HG03469 (cell line): ENCODE data around the gene GMEB2.
"Not testable (repeated sequence)": the region's sequence is repeated elsewhere in the genome, so short reads cannot be mapped to it uniquely, and the experiment has no call there.

ENCODE experiments used
- ATAC-seq: cut with Tn5 transposase; IDR thresholded peaks from one replicate; pipeline ENCODE4 v1.9.1; 2021; ENCODE audit warnings: mild to moderate bottlenecking, moderate library complexity, moderate number of reproducible peaks; ENCODE audit not compliant: unreplicated experiment

GMEB2 gene

DNA sequence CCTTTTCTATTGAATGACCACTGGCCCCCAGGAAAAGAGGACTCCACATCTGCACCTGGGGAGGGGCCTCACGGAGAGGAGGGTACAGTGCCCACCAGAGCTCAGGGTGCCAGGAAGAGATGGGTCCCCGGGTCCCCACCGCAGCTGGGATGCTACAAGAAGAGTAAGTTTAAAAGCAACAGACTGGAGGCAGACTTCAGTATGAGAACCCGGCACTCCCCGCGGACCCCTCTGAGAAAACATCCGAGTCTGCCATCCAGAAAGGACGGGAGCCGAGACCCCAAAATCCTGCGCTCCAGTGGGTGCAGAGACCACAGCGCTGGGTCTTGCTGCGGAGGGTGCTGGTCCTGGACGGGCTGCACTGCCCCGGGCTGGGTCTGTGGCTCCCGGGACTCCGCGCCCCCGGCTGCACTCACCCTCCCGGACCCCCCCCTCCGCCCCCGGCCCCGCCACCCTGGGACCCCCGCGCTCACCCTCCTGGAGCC is 53.2 kb downstream of the GMEB2 start:
- no peak for ATAC-seq

DNA sequence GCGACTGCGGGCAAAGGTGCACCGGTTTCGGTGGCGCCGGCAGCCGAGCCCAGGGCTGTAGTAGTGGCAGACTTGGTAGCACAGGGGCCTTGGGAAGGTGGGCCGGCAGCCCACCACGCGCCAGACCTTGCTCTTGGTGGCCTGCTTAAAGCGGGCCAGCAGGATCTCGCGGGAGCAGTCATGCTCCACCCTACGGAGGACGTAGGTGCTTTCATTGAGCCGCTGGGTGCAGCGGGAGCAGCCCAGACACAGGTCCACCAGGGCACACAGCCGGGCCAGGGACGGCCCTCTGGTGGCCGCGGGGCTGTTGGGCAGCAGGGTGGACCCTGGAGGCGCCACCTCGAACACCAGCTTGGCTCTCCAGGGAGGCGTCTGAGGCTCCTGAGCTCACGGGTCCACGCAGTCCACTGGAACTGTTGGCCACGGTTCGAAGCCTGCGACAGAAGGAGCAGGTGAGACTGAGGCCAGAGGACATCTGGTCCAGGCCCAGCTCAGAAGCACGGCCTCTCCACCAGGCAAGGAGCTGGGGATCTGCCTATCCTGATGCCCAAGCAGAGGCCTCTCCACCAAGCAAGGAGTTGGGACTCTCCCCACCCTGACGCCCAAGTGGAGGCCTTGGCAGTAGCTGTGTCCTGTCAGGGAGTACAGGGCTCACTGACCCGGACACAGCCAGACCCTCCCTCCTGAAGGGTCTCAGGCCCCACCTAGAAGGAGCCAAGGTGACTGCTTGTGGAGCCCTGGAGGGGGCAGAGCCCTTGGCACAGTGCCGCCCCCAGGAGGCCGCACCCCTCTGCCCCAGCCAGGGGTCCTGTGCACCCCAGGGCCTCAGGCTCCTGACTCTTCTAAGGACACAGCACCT is 53.9 kb downstream of the GMEB2 start:
- ATAC-seq, result no peak

DNA sequence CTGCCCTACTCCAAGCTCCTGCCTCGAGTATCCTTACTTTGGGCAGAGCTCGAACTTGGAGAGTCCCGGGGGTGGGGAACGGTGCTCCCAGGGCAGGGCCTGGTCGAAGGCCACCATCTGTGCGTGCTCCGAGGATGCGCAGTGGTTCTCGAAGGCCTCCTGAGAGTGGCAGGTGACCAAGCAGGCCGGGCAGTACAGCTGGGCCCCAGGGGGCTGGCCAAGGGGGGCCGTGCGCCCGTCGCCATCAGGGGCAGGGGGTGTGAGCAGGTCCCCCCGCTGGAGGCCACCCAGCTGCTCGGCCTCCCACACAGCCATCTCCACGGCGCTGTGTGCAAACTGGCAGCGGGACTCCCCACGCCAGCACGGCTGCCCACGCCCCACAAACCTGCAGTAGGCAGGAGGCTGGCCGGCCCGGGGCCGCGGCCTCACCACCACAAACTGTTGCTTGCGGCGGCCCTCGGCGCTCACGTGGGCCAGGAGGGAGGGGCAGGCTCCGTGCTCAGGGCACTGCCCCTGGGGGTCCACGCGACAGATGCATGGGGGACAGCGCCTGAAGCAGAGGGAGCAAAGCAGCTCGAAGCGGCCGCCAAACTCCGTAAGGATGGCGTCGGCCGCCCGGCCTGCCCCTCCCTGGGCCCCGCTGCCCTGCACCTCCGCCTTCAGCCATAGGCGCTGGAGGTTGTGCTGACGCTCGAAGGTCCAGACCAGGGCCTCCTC is 54.7 kb downstream of the GMEB2 start:
- no peak for ATAC-seq

DNA sequence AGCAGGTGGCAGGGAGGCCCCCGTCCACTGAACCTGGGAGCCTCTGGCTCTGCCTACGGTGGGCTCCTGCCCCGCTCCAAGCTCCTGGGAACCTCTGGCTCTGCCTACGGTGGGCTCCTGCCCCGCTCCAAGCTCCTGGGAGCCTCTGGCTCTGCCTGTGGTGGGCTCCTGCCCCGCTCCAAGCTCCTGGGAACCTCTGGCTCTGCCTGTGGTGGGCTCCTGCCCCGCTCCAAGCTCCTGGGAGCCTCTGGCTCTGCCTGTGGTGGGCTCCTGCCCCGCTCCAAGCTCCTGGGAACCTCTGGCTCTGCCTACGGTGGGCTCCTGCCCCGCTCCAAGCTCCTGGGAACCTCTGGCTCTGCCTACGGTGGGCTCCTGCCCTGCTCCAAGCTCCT is 55.8 kb downstream of the GMEB2 start:
- not testable (repeated sequence) for ATAC-seq

DNA sequence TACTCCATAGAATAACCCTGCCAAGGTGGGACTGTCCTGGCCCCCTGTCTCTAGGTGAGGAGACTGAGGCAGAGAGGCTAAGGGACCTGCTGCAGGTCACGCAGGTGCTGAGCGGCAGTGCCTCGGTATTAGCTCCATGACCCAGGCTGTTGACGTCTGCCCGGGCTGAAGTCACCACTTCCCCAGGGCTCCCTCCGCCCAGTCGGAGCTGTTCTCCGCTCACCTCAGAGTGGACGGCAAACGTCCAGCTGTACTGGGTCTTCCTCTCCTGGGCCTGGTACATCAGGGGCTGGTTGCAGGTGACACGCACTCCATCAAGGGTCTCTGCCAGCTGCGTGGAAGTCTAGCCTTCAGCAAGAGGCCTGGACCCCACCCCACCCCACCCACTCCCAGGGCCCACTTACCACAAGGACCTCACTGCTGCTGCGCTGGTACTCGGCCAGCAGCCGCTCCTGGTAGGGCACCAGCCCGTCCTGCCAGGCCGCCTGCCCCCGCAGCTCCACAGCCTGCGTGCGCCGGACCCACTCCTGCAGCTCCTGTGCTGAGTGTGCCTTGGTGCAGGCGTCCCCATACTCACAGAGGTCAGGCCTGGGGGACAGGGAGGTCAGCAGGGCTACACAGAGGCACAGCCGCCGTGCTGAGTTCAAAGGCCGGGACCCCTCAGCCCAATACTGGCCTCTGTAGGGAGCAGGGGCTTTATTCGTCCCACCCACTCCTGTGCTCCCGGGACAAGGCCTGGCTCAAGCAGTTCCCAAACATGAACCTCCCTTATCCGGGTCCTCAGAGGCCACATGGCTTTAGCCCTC is 56.4 kb downstream of the GMEB2 start:
- no peak for ATAC-seq

DNA sequence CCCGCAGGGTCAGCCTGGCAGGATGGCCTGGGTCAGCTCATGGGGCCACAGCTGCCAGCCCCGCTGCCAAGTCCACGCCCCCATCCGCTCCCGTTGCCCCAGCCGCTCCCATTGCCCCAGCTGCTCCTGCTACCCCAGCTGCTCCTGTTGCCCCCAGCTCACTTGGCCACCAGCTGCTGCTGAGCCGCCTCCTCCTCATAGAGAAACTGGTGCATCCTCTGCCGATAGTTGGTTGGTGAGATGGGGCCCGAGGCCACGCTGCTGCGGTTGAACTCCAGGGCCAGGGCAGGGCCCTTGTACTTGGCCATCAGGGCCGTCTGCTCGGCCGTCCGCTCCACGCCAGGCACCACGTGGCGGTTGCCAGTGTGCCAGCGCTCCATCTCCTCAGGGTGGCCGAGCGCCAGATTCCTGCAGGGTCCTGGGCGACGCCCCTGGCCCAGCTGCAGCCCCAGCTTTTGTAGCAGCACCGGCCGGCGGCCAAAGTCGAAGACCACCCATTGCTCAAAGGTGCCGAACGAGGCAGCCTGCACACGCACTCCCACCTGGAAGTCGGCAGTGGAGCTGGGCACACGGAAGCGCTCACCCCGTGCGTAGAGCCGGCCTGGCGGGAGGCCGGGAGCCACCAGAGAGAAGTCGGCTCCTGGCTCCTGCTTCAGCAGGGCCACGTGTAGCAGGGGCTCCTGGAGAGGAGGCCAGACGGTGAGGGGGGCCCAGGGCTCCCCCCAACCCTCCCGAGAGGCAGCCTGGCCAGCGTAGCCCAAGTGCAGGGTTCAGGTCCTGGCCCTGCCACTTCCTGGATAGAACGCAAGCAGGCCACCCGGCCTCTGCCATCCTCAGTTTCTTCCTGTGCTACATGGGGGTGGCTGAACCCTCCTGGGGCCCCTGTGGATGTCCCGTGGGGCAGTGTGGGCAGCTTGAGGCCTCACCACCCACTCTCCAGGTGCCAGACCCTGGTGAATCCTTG is 57.6 kb downstream of the GMEB2 start:
- ATAC-seq, result no peak

DNA sequence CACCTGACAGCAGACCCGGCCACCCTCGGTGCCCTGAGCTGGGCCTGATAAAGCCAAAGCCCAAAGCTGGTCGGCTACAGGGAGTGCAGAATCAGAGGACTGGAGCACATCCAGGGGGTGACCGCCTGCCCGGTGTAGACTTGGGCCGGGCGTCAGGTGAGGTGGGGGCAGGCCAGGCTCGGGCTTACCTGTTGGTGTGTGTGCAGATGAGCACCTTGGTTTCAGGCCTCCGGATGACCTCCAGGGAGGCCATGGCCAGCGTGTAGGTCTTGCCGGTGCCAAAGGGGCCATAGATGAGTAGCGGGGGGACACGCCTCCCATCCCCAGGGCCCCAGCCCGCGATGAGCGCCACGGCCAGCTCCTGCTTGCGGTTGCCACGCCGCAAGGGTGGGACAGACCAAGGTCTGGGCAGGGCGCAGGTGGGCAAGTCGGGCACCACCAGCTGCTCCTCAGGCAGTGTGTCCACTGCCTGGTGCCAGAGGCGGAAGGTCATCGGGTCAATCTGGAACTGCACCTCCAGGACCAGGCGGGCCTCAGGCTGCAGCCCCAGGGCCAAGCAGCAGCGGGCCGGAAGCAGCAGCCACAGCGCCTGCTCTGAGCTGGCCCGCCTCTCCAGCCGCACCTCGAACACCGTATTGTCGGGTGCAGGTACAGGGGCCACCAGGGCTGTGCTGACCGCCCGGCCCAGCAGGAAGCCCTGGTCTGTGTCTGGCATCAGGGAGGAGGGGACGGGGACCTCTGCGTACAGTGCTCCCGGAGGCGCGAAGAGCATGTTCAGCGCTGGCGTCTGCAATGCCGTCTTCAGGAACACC is 58.5 kb downstream of the GMEB2 start:
- ATAC-seq, result no peak

DNA sequence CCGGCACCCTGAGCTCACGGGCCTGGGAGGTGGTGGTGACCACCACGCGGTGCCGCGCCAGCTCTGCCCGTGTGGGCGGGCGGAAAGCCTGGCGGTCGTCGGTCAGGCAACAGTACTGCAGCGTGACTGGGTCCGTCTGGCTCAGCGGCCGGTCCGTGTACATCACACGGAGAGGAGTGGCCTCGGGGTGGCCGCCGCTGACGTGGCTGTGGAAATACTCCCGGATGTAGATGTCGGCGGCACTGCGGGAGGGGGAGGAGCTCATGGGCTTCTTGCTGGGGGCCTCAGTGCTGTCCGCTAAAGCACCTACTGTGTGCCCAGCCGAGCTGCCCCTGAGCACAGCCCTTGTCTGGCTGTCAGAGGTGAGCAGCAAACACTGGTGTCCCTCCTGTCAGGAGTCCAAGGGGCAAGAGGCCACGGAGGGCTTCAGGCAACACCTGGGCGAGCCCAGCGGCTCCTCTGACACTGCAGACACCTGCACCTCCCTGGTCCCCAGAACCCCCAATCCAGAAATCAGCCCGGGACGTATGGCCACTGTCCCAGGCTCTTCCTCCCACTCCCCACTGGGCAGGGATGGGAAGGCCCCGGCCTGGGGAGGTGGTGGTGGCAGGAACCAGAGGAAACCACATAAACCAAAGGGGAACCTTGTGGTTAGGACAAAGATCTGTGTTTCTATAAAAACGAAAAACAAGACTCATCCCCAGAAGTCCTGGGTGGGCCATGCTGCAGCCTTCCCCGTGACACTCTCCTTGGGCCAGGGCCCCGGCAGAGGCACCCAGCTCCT is 59.3 kb downstream of the GMEB2 start:
- ATAC-seq, result no peak

DNA sequence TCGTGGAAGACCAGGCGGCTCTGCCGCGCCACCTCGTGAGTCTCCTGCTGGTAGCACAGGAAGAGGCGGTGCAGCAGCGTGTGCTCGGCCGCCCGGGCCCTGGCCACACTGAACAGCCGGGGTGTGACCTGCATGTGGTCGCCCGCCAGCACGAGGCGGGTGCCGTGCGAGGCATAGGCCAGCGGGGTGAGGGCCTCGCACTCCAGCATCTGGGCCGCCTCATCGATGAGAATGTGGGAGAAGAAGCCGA is 59.8 kb downstream of the GMEB2 start:
- ATAC-seq, result no peak

DNA sequence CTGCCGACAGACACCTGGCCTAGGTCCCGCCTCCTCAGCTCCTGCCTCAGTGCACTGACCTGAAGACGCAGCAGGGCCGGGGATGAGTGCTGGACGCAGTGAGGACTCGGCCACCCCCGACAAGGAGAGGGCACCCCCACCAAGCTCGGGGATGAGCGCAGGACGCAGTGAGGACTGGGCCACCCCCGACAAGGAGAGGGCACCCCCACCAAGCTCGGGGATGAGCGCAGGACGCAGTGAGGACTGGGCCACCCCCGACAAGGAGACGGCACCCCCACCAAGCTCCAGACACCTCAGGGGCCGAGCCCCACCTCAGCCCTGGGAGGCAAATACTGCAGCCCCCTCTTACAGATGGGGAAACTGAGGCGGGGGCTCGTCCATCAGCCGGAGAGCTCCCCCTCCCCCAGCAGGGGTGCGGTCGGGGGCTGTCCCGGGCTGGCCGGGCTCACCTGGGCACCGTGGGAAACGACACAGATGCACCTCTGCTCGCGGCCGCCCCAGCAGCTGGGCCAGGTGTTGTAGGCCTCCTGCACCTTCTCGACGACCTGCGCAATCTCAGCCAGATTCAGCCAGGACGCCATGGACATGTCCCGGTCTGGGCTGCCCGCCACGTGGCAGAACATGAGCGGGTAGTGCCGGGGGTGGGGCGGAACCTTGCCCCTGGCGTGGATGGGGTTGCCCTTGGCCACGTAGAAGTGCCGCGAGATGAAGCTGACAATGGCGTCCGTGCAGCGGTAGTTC is 60.3 kb downstream of the GMEB2 start:
- ATAC-seq, result no peak

DNA sequence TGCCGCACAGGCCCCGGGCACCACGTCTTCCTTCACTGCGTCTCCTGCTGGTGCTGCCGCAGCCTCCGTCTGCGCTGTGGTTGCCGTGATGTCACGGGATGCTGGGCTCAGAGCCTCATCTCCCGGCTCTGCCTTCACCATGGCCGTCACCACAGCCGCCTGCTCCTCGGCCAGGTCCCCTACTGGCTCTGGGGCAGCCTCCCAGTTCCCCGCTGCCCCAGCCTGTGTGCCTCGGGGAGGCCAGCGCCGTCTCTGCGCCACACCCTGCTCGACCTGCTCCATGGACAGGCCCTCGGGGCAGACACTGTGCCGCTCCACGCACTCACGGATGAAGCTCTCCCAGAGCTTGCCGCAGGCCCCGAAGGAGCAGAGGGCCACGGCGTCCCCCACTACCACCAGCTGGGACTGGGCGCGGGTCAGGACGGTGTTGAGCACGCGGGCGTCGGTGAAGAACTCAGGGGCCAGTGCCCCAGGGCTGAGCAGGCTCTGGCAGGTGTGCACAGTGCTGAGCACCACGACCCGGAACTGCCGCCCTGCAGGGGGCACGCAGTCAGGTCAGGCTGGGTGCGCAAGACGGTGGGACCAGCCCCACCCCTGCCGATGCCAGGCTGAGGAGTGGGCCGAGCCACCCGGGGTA is 61.1 kb downstream of the GMEB2 start:
- ATAC-seq, result no peak

DNA sequence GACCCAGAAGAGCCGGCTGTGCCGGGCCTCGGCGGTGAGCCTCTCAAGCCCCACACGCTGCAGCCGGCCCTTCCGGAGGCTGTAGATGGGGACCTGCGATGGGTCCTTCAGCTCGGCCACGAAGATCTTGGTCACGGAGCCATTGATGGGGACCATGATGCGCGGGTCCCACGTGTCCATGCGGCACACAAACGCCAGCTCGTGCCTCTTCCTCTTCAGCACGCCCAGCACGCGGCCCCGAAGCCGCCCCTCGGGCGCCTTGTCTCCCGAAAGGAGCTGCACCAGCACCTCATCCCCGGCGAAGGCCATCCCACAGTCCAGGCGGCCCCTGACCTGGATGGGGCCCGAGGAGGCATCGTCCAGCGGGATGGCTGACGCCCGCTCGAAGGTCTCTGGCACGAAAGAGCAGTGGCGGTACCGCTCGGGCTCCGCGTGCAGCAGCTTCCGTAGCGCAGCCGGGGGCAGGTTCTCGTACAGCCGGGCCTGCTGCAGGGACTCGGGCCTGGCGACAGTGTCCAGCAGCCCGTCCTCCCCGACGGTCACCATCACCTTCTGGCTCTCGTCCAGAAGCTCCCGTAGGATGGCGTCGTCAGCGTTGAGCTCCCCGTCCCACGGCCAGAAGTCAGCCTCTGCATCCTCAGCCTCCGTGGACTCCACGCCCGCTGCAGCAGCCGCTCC is 61.7 kb downstream of the GMEB2 start:
- no peak for ATAC-seq

DNA sequence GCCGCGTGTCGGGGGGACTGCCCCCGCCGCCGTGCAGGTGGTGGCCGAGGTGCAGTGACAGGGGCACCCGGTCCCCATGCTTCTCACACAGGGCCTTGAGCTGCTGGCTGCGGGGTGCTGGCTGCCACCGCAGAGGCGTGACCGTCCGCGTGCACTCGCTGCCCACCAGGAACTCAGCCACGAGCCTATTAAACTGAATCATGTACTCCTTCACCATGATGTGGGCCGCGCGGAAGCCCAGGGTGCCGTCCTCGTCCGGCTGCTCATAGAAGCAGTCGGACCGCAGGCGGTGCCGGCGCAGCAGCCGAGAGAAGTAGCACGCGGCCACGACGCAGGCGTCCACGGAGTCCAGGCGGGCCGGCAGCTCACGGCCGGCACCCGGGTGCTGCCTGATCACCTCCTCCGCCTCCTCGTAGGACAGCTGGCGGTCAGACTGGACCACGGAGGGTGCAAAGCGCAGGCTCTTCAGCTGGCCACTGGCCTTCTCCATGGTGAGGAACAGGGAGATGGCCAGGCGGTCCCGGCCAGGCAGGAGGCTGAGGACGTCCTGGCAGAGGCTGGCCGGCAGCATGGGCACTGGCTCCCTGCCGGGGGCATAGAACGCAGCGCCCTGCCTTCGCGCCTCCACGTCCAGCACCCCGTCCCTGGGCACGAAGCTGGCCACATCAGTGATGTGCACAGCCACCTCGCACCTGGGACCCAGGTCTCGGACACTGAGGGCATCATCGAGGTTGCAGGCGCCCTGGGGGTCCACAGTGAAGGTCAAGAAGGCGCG is 62.7 kb downstream of the GMEB2 start:
- no peak for ATAC-seq

DNA sequence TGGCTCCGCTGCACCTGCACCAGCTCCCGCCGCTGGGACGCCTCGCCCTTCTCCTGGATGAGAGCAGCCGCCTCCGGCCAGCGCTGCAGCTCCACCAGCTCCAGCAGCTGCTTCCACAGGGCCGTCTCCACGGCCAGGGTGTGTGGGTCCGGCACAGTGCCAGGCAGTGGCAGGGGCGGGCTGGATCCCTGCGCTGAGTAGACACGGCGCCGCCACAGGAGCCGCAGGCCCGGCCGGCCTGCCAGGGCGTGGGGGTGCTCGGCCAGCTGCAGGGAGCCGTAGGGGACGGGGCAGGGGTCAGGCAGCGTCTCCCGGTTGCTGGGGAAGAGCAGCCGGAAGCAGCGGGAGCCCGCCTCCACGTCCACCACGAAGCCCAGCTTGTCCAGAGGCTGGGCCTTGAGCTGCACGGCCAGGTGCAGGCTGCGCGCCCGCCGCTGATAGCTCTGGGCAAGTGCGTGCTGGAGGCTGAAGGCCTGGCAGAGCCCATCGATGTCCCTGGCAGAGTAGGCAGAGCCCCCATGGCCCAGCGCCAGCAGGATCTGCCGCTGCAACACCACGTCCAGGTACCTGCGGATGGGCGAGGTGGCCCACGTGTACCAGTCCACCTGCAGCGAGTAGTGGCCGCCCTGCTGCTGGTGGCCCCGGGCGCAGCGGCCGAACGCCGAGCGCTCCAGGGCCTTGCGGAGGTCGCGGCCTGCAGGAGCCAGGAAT is 63.5 kb downstream of the GMEB2 start:
- no peak for ATAC-seq

DNA sequence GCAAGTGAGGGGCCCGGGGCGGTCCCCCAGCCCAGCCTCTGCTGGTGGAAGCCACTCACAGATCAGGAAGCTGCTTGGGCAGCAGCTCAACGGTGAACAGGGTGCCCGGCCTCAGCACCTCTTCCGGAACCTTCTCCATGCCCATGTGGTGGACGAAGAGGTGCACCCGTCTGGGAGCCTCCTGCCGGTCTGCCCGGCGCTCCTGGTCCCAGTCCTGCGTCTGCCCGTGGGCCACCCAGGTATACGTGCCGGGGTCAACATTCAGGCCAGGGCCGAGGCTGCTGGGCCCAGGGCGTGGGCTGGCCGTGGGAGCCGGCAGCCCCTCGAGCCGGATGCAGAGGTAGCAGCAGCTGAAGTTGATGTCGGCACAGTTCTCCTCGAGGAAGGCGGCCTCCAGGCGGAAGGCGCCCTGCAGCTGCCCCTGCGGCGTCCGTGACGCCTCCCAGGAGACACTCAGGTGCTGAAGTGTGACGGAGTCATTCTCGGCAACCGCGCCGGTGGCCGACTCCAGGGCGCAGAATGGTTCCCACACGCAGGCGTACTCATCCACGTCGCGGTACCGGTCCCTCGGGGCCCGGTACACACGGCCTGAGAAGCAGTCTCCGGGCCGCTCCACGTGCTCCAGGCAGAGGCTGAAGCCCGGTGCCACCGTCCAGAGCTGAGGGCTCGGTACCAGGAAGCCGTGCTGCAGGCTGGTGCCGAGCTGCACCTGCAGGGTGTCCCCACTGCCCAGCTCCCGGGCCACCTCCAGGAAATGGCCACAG is 64.3 kb downstream of the GMEB2 start:
- ATAC-seq, result no peak
